Natural killer cell (primary cell): Measurements from ENCODE around the gene CBARP. TPM values are rescaled to one million over a fixed set of nuclear protein-coding genes. Genes with fewer than 3 reads are reported as not detected.

ENCODE experiments used
- ATAC-seq, 3 donors: fragments of 150-1000 bp in 2 of 3; fragments of 200-7000 bp in 1 of 3; cut with Tn5 transposase; 1 replicate in 1 of 3; 2 replicates in 2 of 3; pipeline ENCODE4 v1.10.0; 2021; ENCODE audit warnings: mild to moderate bottlenecking in 2 of 3, moderate library complexity in 2 of 3
- DNase-seq, 2 donors: peaks; one replicate each; pipeline versions ENCODE4 v3.0.0 to v3.0.0-alpha.2; 2013 to 2021; ENCODE audit warnings: mixed read lengths in 1 of 2
- H3K27ac ChIP-seq: one replicate; pipeline ENCODE4 v1.5.1; 2013; ENCODE audit warnings: mild to moderate bottlenecking, low read length
- H3K27me3 ChIP-seq: one replicate; pipeline ENCODE4 v1.6.1; 2013; ENCODE audit warnings: low read length; ENCODE audit not compliant: control insufficient read depth, insufficient read depth
- H3K36me3 ChIP-seq: one replicate; pipeline ENCODE4 v1.6.1; 2013; ENCODE audit warnings: low read length; ENCODE audit not compliant: control insufficient read depth, insufficient read depth
- H3K4me1 ChIP-seq: one replicate; pipeline ENCODE4 v1.6.1; 2013; ENCODE audit warnings: low read length; ENCODE audit not compliant: control insufficient read depth, insufficient read depth
- H3K4me3 ChIP-seq: one replicate; pipeline ENCODE4 v1.5.1; 2013; ENCODE audit warnings: low read length
- H3K9me3 ChIP-seq: one replicate; pipeline ENCODE4 v1.6.1; 2013; ENCODE audit warnings: low read length; ENCODE audit not compliant: control insufficient read depth, insufficient read depth
- H3K27ac Mint-ChIP-seq, 2 donors: one replicate each; pipeline ENCODE4 v1.8.0; 2022; ENCODE audit warnings: mild to moderate bottlenecking in 2 of 2, mixed read lengths in 2 of 2, moderate library complexity in 1 of 2
- H3K27me3 Mint-ChIP-seq, 2 donors: one replicate each; pipeline ENCODE4 v1.8.0; 2022; ENCODE audit warnings: low read depth in 2 of 2, mixed read lengths in 2 of 2
- H3K36me3 Mint-ChIP-seq: one replicate; pipeline ENCODE4 v1.8.0; 2022; ENCODE audit warnings: mixed read lengths
- H3K4me1 Mint-ChIP-seq, 2 donors: one replicate each; pipeline ENCODE4 v1.8.0; 2022; ENCODE audit warnings: mixed read lengths in 2 of 2
- H3K4me3 Mint-ChIP-seq: one replicate; pipeline ENCODE4 v1.8.0; 2022; ENCODE audit warnings: mild to moderate bottlenecking, moderate library complexity, mixed read lengths
- H3K9me3 Mint-ChIP-seq, 2 donors: one replicate each; pipeline ENCODE4 v1.8.0; 2022; ENCODE audit warnings: mixed read lengths in 2 of 2
- WGBS: methylation state at CpG from one replicate; pipeline ENCODE4 v1.1.7; 2013; ENCODE audit warnings: missing lambda C conversion rate; ENCODE audit not compliant: insufficient coverage; 5-methylcytosine and 5-hydroxymethylcytosine counted together
- intact Hi-C: fragments of 100-400 bp; cut with micrococcal nuclease; formaldehyde crosslinking; loops from one replicate; pipeline ENCODE4 v1.14.2; 2022
- total RNA-seq, 4 donors: library from RNA; stranded (reverse); fragments of 120-200 nt in 1 of 4; gene quantifications; one replicate each; pipeline versions ENCODE4 v1.2.3 to v1.2.4, GENCODE V29; 2013 to 2022
- TF ChIP-seq, protein P1 (sequence below): fragments of 200-600 bp; IDR thresholded peaks from one replicate; pipeline ENCODE4 v1.8.0; 2022; ENCODE audit warnings: antibody characterized with exemption

Gene CBARP
- total RNA-seq, 3 donors from 2014 or later (not counting 1 experiment from before 2014, with no cell fraction given), result 0.14 to 0.41 TPM; not detected in 1

DNA sequence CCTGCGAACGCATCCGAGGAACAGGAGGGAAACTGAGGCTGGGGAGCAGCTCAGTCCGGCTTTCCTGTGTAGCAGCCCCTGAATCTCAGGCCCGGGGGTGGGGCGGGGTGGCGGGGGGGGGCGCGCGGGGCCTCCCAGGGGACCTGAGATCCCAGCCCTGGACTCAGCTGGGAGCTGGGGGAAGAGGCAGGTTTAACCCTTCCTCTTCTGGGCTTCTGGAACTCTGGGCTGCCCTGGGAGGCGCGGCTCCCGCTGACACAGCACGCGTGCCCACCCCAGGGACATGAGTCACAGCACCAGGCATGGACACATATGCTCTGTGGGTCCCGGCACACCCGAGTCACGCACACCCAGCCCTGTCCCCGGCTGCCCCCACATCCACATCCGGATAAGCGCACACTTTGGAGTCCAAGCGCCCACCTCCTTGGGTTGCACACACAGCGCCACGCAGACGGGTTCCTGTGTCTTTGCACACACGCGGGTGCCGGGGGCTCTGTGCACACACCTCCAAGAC lies 27.9 kb upstream of the CBARP start:
- H3K9me3 ChIP-seq, result no peaks in the 10 kb centered on the region
- no peaks in the 10 kb centered on the region for H3K27me3 Mint-ChIP-seq
- peak overlapping the region; percentile 72 for H3K4me3 Mint-ChIP-seq
- H3K36me3 ChIP-seq, result peaks cover 5% of the 10 kb centered on the region
- intact Hi-C loops, result loop anchor here (1.0 kb wide), 2 partner anchors 16 to 21 kb away; no protein-coding TSS in a partner anchor
- peak overlapping the region; percentile 70 for H3K27ac ChIP-seq
- no peaks in the 10 kb centered on the region for H3K36me3 Mint-ChIP-seq
- peaks cover 50 to 67% of the 10 kb centered on the region in 2 donors for H3K4me1 Mint-ChIP-seq
- no peaks in the 10 kb centered on the region for H3K27me3 ChIP-seq
- no peaks in the 10 kb centered on the region for H3K9me3 Mint-ChIP-seq
- peak overlapping the region; percentile 28 for H3K4me3 ChIP-seq
- peak; percentile 64 to 69 for DNase-seq
- peaks cover 80% of the 10 kb centered on the region for H3K4me1 ChIP-seq
- WGBS, result 34% methylated on average over 25 of the region's 28 CpGs
- peak in 1 of 3 donors; percentile 12 for ATAC-seq
- H3K27ac Mint-ChIP-seq, result peak overlapping the region; percentile 21 to 97
- TF ChIP-seq, protein P1, sequence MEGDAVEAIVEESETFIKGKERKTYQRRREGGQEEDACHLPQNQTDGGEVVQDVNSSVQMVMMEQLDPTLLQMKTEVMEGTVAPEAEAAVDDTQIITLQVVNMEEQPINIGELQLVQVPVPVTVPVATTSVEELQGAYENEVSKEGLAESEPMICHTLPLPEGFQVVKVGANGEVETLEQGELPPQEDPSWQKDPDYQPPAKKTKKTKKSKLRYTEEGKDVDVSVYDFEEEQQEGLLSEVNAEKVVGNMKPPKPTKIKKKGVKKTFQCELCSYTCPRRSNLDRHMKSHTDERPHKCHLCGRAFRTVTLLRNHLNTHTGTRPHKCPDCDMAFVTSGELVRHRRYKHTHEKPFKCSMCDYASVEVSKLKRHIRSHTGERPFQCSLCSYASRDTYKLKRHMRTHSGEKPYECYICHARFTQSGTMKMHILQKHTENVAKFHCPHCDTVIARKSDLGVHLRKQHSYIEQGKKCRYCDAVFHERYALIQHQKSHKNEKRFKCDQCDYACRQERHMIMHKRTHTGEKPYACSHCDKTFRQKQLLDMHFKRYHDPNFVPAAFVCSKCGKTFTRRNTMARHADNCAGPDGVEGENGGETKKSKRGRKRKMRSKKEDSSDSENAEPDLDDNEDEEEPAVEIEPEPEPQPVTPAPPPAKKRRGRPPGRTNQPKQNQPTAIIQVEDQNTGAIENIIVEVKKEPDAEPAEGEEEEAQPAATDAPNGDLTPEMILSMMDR, result no peak

DNA sequence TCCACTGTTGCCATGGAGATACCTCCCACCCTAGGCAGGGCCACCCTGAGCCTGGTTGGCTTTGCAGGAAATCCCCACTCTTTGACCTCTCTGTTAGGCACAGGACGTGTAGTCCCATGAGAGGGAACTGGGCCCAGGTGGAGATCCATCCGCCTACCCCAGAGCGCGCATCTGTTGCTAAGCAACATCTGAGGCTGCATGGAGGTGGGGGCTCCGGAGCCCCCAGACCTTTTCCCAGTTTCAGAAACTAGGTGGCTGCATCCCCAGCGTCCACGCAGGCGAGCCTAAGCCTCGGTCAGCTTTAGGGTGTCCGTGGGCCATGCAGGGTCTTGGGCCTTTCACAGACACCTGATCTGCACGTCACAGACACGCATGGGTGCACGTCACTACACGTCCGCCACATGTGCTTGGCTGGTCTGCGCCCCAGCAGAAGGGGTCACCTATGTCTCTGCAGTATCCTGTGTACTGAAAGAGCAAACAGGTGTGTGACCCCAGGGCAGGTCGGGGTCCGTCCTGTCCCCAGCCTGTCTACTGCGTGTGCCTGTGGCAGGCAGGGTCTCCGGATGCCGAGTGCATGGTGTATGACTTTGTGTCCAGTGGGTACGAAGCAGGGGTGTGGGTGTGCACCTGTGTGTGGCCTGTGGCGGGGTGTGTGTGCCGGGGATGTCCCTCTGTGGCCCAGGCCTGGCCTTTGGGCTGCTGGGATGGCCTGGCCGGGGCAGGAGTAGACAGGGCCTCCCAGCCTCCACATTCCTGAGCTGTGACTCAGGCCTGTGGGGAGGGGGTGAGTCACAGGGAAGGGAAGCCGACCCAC lies 27.2 kb upstream of the CBARP start:
- H3K4me3 ChIP-seq, result no peak overlapping the region
- Mint-ChIP-seq H3K36me3 (no peaks in the 10 kb centered on the region), H3K4me1 (peaks cover 44 to 62% of the 10 kb centered on the region in 2 donors), H3K9me3 (no peaks in the 10 kb centered on the region), H3K4me3 (peak overlapping the region; percentile 75), H3K27ac (peak overlapping the region; percentile 59 to 97), H3K27me3 (no peaks in the 10 kb centered on the region)
- H3K4me1 ChIP-seq, result peaks cover 80% of the 10 kb centered on the region
- H3K9me3 ChIP-seq, result no peaks in the 10 kb centered on the region
- TF ChIP-seq, protein P1, result no peak
- 77% methylated on average over 26 of the region's 26 CpGs for WGBS
- peaks cover under 1% of the 10 kb centered on the region for H3K36me3 ChIP-seq
- DNase-seq, result peak in 1 of 2 donors; percentile 41
- peak overlapping the region; percentile 70 for H3K27ac ChIP-seq
- H3K27me3 ChIP-seq, result no peaks in the 10 kb centered on the region
- intact Hi-C loops, result no loop called here
- no peak for ATAC-seq

GRCh38 chr19:1263188-1263587 lies 25.4 kb upstream of the CBARP start:
- 19% methylated on average over 4 of the region's 5 CpGs for WGBS
- Histone ChIP-seq H3K4me1 (peaks cover 87% of the 10 kb centered on the region), H3K9me3 (no peaks in the 10 kb centered on the region), H3K27me3 (no peaks in the 10 kb centered on the region), H3K4me3 (no peak overlapping the region), H3K36me3 (peaks cover 3% of the 10 kb centered on the region), H3K27ac (peak overlapping the region; percentile 100)
- H3K4me3 Mint-ChIP-seq, result peak overlapping the region; percentile 74
- H3K27me3 Mint-ChIP-seq, result no peaks in the 10 kb centered on the region
- intact Hi-C loops, result no loop called here
- TF ChIP-seq, protein P1, result no peak
- no peak for DNase-seq
- peak overlapping the region; percentile 80 to 100 for H3K27ac Mint-ChIP-seq
- ATAC-seq, result no peak
- peaks cover 38 to 67% of the 10 kb centered on the region in 2 donors for H3K4me1 Mint-ChIP-seq
- no peaks in the 10 kb centered on the region for H3K9me3 Mint-ChIP-seq
- H3K36me3 Mint-ChIP-seq, result no peaks in the 10 kb centered on the region
